Gastroesophageal sphincter (tissue), 4 donors: Measurements from ENCODE around the gene MET. TPM values are rescaled to one million over a fixed set of nuclear protein-coding genes. Genes with fewer than 3 reads are reported as not detected.

ENCODE experiments used
- ATAC-seq: fragments of 150-250 bp; one replicate; pipeline ENCODE4 v1.9.1; 2016; ENCODE audit warnings: mild to moderate bottlenecking, moderate library complexity
- H3K27ac ChIP-seq, 4 donors: fragments of 200-600 bp; sonication (generic) in 3 of 4; 1 replicate in 3 of 4; 2 replicates in 1 of 4; pipeline ENCODE4 v1.5.1; 2016 to 2019
- H3K27me3 ChIP-seq: fragments of 200-600 bp; sonication (generic); one replicate; pipeline ENCODE4 v1.5.1; 2019
- H3K36me3 ChIP-seq, 2 donors: fragments of 200-600 bp; sonication (generic); one replicate each; pipeline ENCODE4 v1.5.1; 2019; ENCODE audit warnings: control low read depth in 1 of 2
- H3K4me1 ChIP-seq, 3 donors: fragments of 200-600 bp; sonication (generic); 1 replicate in 2 of 3; 2 replicates in 1 of 3; pipeline ENCODE4 v1.5.1; 2016 to 2019; ENCODE audit warnings: control low read depth in 2 of 3
- H3K4me3 ChIP-seq, 2 donors: fragments of 200-600 bp; sonication (generic); one replicate each; pipeline ENCODE4 v1.5.1; 2019; ENCODE audit warnings: mild to moderate bottlenecking in 1 of 2, moderate library complexity in 1 of 2
- H3K9me3 ChIP-seq, 3 donors: fragments of 200-600 bp; sonication (generic); one replicate each; pipeline ENCODE4 v1.5.1; 2017 to 2019; ENCODE audit warnings: control low read depth in 2 of 3
- CTCF ChIP-seq, 4 experiments: fragments of 200-600 bp in 2 of 4; fragments of 450-650 bp in 2 of 4; sonication (generic) in 1 of 4; IDR thresholded peaks; one replicate each; pipeline ENCODE4 v1.5.1; 2017 to 2019; ENCODE audit warnings: antibody characterized with exemption in 4 of 4, mild to moderate bottlenecking in 2 of 4, moderate library complexity in 2 of 4
- EP300 ChIP-seq: sonication (generic); formaldehyde crosslinking; IDR thresholded peaks from one replicate; pipeline ENCODE4 v1.6.1; 2017; ENCODE audit warnings: antibody characterized with exemption, mild to moderate bottlenecking
- POLR2A ChIP-seq, 2 donors: fragments of 450-650 bp; IDR thresholded peaks; one replicate each; pipeline ENCODE4 v1.6.1; 2017; ENCODE audit warnings: antibody characterized with exemption in 2 of 2, mild to moderate bottlenecking in 2 of 2, moderate library complexity in 1 of 2
- POLR2AphosphoS5 ChIP-seq: sonication (generic); formaldehyde crosslinking; IDR thresholded peaks from one replicate; pipeline ENCODE4 v1.6.1; 2017; ENCODE audit warnings: antibody characterized with exemption
- WGBS, 2 donors: methylation state at CpG; one replicate each; pipeline ENCODE4 v1.1.5; 2018; ENCODE audit warnings: low coverage in 1 of 2; 5-methylcytosine and 5-hydroxymethylcytosine counted together
- total RNA-seq, 4 donors: library from RNA; depleted of rRNA; stranded (reverse); fragments of >200 nt; gene quantifications; one replicate each; pipeline ENCODE4 v1.1.0, GENCODE V29; 2016

The MET gene
- total RNA-seq, 4 donors from 2014 or later: 5.8 to 27.2 (median 21.3) TPM

- Histone ChIP-seq H3K36me3 (no peaks in the 10 kb centered on the region), H3K9me3 (no peaks in the 10 kb centered on the region), H3K27me3 (no peaks in the 10 kb centered on the region), H3K27ac (no peak overlapping the region), H3K4me1 (no peaks in the 10 kb centered on the region), H3K4me3 (no peak overlapping the region)
- TF ChIP-seq POLR2AphosphoS5 (no peak), CTCF (IDR thresholded peaks at IDR 0.05) (no peak), POLR2A (IDR thresholded peaks at IDR 0.05) (no peak), EP300 (no peak)
- 67 to 82% methylated on average over 1 of the region's 1 CpG for WGBS, 2 donors
- ATAC-seq: no peak
Observed at GRCh38 chr7:116708248-116708647, 36.3 kb downstream of the MET start.

GRCh38 chr7:116708861-116709260, 36.9 kb downstream of the MET start:
- no peak for ATAC-seq
- Histone ChIP-seq H3K27ac (no peak overlapping the region), H3K4me3 (no peak overlapping the region), H3K36me3 (no peaks in the 10 kb centered on the region), H3K4me1 (no peaks in the 10 kb centered on the region), H3K9me3 (no peaks in the 10 kb centered on the region), H3K27me3 (no peaks in the 10 kb centered on the region)
- no peak for TF ChIP-seq CTCF (IDR thresholded peaks at IDR 0.05)
- WGBS, 2 donors: 86 to 100% methylated on average over 1 of the region's 1 CpG

- Histone ChIP-seq H3K27ac (no peak overlapping the region), H3K36me3 (no peaks in the 10 kb centered on the region), H3K27me3 (no peaks in the 10 kb centered on the region), H3K9me3 (no peaks in the 10 kb centered on the region), H3K4me3 (no peak overlapping the region), H3K4me1 (no peaks in the 10 kb centered on the region)
- TF ChIP-seq CTCF (IDR thresholded peaks at IDR 0.05) (no peak), EP300 (no peak), POLR2AphosphoS5 (no peak), POLR2A (IDR thresholded peaks at IDR 0.05) (no peak)
- WGBS, 2 donors: 66 to 82% methylated on average over 3 to 4 of the region's 4 CpGs
- ATAC-seq: no peak
Observed at GRCh38 chr7:116709336-116709735, 37.3 kb downstream of the MET start.

- TF ChIP-seq CTCF (IDR thresholded peaks at IDR 0.05): no peak
- no peak for TF ChIP-seq POLR2A (IDR thresholded peaks at IDR 0.05)
- no peak for TF ChIP-seq EP300
- no peak for TF ChIP-seq POLR2AphosphoS5
- H3K9me3 ChIP-seq: no peaks in the 10 kb centered on the region
- no peaks in the 10 kb centered on the region for H3K27me3 ChIP-seq
- 67 to 76% methylated on average over 3 of the region's 3 CpGs for WGBS, 2 donors
- no peak for ATAC-seq
- H3K4me3 ChIP-seq: no peak overlapping the region
- no peak overlapping the region for H3K27ac ChIP-seq
- H3K36me3 ChIP-seq: no peaks in the 10 kb centered on the region
- H3K4me1 ChIP-seq: no peaks in the 10 kb centered on the region
Observed at GRCh38 chr7:116710764-116711452, 38.9 kb downstream of the MET start.

- peaks cover 0 to 3% (median 0%) of the 10 kb centered on the region in 3 donors for H3K4me1 ChIP-seq
- no peak overlapping the region for H3K4me3 ChIP-seq
- WGBS, 2 donors: 86 to 90% methylated on average over 2 to 3 of the region's 4 CpGs
- no peaks in the 10 kb centered on the region for H3K36me3 ChIP-seq
- TF ChIP-seq POLR2AphosphoS5 (no peak), EP300 (no peak), CTCF (IDR thresholded peaks at IDR 0.05) (no peak), POLR2A (IDR thresholded peaks at IDR 0.05) (no peak)
- no peak for ATAC-seq
- no peaks in the 10 kb centered on the region for H3K27me3 ChIP-seq
- H3K9me3 ChIP-seq: no peaks in the 10 kb centered on the region
- H3K27ac ChIP-seq: no peak overlapping the region
Observed at GRCh38 chr7:116711790-116712189, 39.8 kb downstream of the MET start.
